Neuronal stem cell (in vitro differentiated cells): ENCODE results near the gene TMEM233. TPM values are rescaled to one million over a fixed set of nuclear protein-coding genes. Genes with fewer than 3 reads are reported as not detected.

Experiments used
- small RNA-seq: library from polyadenylated mRNA; stranded (forward); fragments of <200 nt; extraction: miRNeasy Mini kit (QIAGEN cat#:217004); gene quantifications from one replicate; pipeline ENCODE3, GENCODE V24; 2013; ENCODE audit not compliant: insufficient read depth

The TMEM233 gene

Small RNA genes within 50 kb of the gene (small RNA-seq; reads per million reads assigned to genes)
- gene RN7SKP197, result not detected
